SK-N-SH treated with all-trans-retinoic acid at 6 μM for 48 hours (cell line): ENCODE results near the gene GFPT2.

Experiments used
- ATAC-seq: fragments of 200-7000 bp; cut with Tn5 transposase; 3 replicates; pipeline ENCODE4 v1.9.1; 2020; ENCODE audit warnings: mild to moderate bottlenecking, moderate library complexity
- BACH2 ChIP-seq: fragments of 250-450 bp; sonication (Bioruptor Pico); IDR thresholded peaks from 2 replicates; pipeline ENCODE4 v1.9.0; 2021; ENCODE audit warnings: mild to moderate bottlenecking, borderline replicate concordance
- CREB5 ChIP-seq: fragments of 250-450 bp; sonication (Bioruptor Pico); IDR thresholded peaks from 2 replicates; pipeline ENCODE4 v1.5.1; 2020; ENCODE audit warnings: low read depth, mild to moderate bottlenecking, moderate library complexity
- CSDC2 ChIP-seq: fragments of 250-450 bp; sonication (Bioruptor Pico); IDR thresholded peaks from 2 replicates; pipeline ENCODE4 v1.5.0; 2020; ENCODE audit warnings: mild to moderate bottlenecking, moderate library complexity
- CSRNP3 ChIP-seq: fragments of 250-450 bp; sonication (Bioruptor Pico); IDR thresholded peaks from 2 replicates; pipeline ENCODE4 v1.5.1; 2021; ENCODE audit warnings: mild to moderate bottlenecking, moderate library complexity
- ESRRG ChIP-seq: fragments of 250-450 bp; sonication (Bioruptor Pico); IDR thresholded peaks from 2 replicates; pipeline ENCODE4 v1.6.1; 2021; ENCODE audit warnings: mild to moderate bottlenecking
- GLIS3 ChIP-seq: fragments of 250-450 bp; sonication (Bioruptor Pico); IDR thresholded peaks from 2 replicates; pipeline ENCODE4 v1.5.0; 2020; ENCODE audit warnings: mild to moderate bottlenecking, moderate library complexity
- ISL1 ChIP-seq: fragments of 250-450 bp; sonication (Bioruptor Pico); IDR thresholded peaks from 2 replicates; pipeline ENCODE4 v2.1.2; 2022; ENCODE audit warnings: mild to moderate bottlenecking, moderate library complexity
- OSR1 ChIP-seq: fragments of 250-450 bp; sonication (Bioruptor Pico); IDR thresholded peaks from 2 replicates; pipeline ENCODE4 v1.8.0; 2022; ENCODE audit warnings: moderate library complexity, mild to moderate bottlenecking, inconsistent platforms
- PATZ1 ChIP-seq: fragments of 250-450 bp; sonication (Bioruptor Pico); IDR thresholded peaks from 2 replicates; pipeline ENCODE4 v1.8.0; 2020; ENCODE audit warnings: mild to moderate bottlenecking, moderate library complexity, borderline replicate concordance
- POU6F1 ChIP-seq: fragments of 250-450 bp; sonication (Bioruptor Pico); IDR thresholded peaks from 2 replicates; pipeline ENCODE4 v1.8.0; 2021; ENCODE audit warnings: low read depth, mild to moderate bottlenecking, moderate library complexity, borderline replicate concordance
- RARB ChIP-seq: fragments of 250-450 bp; sonication (Bioruptor Pico); IDR thresholded peaks from 2 replicates; pipeline ENCODE4 v1.8.0; 2021; ENCODE audit warnings: mild to moderate bottlenecking, moderate library complexity
- SNAI2 ChIP-seq: fragments of 250-450 bp; sonication (Bioruptor Pico); IDR thresholded peaks from 2 replicates; pipeline ENCODE4 v1.5.0; 2020; ENCODE audit warnings: mild to moderate bottlenecking, moderate library complexity
- TCF4 ChIP-seq: fragments of 250-450 bp; sonication (Bioruptor Pico); IDR thresholded peaks from 2 replicates; pipeline ENCODE4 v1.8.0; 2021; ENCODE audit warnings: mild to moderate bottlenecking, moderate library complexity, borderline replicate concordance
- TOX ChIP-seq: fragments of 250-450 bp; sonication (Bioruptor Pico); IDR thresholded peaks from 2 replicates; pipeline ENCODE4 v1.8.0; 2021; ENCODE audit warnings: mild to moderate bottlenecking, moderate library complexity, borderline replicate concordance
- TSHZ2 ChIP-seq: fragments of 250-450 bp; sonication (Bioruptor Pico); IDR thresholded peaks from 2 replicates; pipeline ENCODE4 v1.5.0; 2020; ENCODE audit warnings: mild to moderate bottlenecking, moderate library complexity
- ZC3H10 ChIP-seq: fragments of 250-450 bp; sonication (Bioruptor Pico); IDR thresholded peaks from 2 replicates; pipeline ENCODE4 v1.5.1; 2021; ENCODE audit warnings: mild to moderate bottlenecking, moderate library complexity
- ZFP3 ChIP-seq: fragments of 250-450 bp; sonication (Bioruptor Pico); IDR thresholded peaks from 2 replicates; pipeline ENCODE4 v1.5.0; 2020; ENCODE audit warnings: mild to moderate bottlenecking, moderate library complexity
- ZFP30 ChIP-seq: fragments of 450-650 bp; formaldehyde crosslinking; IDR thresholded peaks from 2 replicates; pipeline ENCODE4 v1.5.0; 2022; ENCODE audit warnings: mild to moderate bottlenecking, moderate library complexity
- ZNF565 ChIP-seq: fragments of 450-650 bp; formaldehyde crosslinking; conservative IDR thresholded peaks from 2 replicates; pipeline ENCODE4 v1.5.0; 2020; ENCODE audit warnings: low read depth, mild to moderate bottlenecking, moderate library complexity
- ZNF70 ChIP-seq: fragments of 450-650 bp; formaldehyde crosslinking; IDR thresholded peaks from 2 replicates; pipeline ENCODE4 v1.5.0; 2020; ENCODE audit warnings: mild to moderate bottlenecking, moderate library complexity
- ZNF8 ChIP-seq: fragments of 450-650 bp; formaldehyde crosslinking; IDR thresholded peaks from 2 replicates; pipeline ENCODE4 v1.5.0; 2020; ENCODE audit warnings: mild to moderate bottlenecking, moderate library complexity

The GFPT2 gene

GRCh38 chr5:180394031-180394636 lies 41.0 kb upstream of the GFPT2 start:
- no peak for ATAC-seq
- TF ChIP-seq ZNF8 (CRISPR knock-in tag) (no peak), BACH2 (no peak), RARB (CRISPR knock-in tag) (no peak), PATZ1 (CRISPR knock-in tag) (no peak), CSDC2 (no peak), POU6F1 (no peak), OSR1 (CRISPR knock-in tag) (no peak), ZNF565 (CRISPR knock-in tag) (no peak), ZC3H10 (CRISPR knock-in tag) (no peak), TOX (CRISPR knock-in tag) (no peak), TSHZ2 (CRISPR knock-in tag) (no peak), SNAI2 (CRISPR knock-in tag) (no peak), ISL1 (CRISPR knock-in tag) (no peak), ESRRG (no peak), CSRNP3 (CRISPR knock-in tag) (no peak), CREB5 (no peak), ZFP3 (no peak), ZFP30 (CRISPR knock-in tag) (no peak)

- no peak for ATAC-seq
- TF ChIP-seq SNAI2 (CRISPR knock-in tag): no peak
- no peak for TF ChIP-seq POU6F1
- TF ChIP-seq ZFP30 (CRISPR knock-in tag): no peak
These were observed 38.1 kb upstream of the GFPT2 start for GRCh38 chr5:180391276-180391675.

GRCh38 chr5:180390441-180391190 lies 37.5 kb upstream of the GFPT2 start:
- no peak for ATAC-seq
- TF ChIP-seq ZFP3 (no peak), ISL1 (CRISPR knock-in tag) (no peak), PATZ1 (CRISPR knock-in tag) (no peak), CSRNP3 (CRISPR knock-in tag) (no peak), TCF4 (CRISPR knock-in tag) (no peak), TOX (CRISPR knock-in tag) (no peak), CSDC2 (no peak), ZFP30 (CRISPR knock-in tag) (no peak), BACH2 (no peak), ZNF70 (CRISPR knock-in tag) (no peak), ZNF565 (CRISPR knock-in tag) (no peak), OSR1 (CRISPR knock-in tag) (no peak), GLIS3 (no peak), SNAI2 (CRISPR knock-in tag) (no peak), ESRRG (no peak)
